Fibroblast of skin of left biceps (primary cell): ENCODE data around the gene MICAL2.

Experiments used
- DNase-seq, 2 experiments: peaks; one replicate each; pipeline ENCODE4 v3.0.0-alpha.2; 2013; ENCODE audit warnings: low read depth in 2 of 2

Gene MICAL2

GRCh38 chr11:12245549-12246016, 135.2 kb downstream of the MICAL2 start:
- no peak for DNase-seq

- no peak for DNase-seq
These were observed 135.8 kb downstream of the MICAL2 start for GRCh38 chr11:12246147-12246546.

GRCh38 chr11:12246989-12247388, 136.6 kb downstream of the MICAL2 start:
- no peak for DNase-seq

- no peak for DNase-seq
These were observed 137.3 kb downstream of the MICAL2 start for GRCh38 chr11:12247543-12248254.

- DNase-seq = no peak
These were observed 137.9 kb downstream of the MICAL2 start for GRCh38 chr11:12248330-12248729.

GRCh38 chr11:12249590-12250260, 139.3 kb downstream of the MICAL2 start:
- DNase-seq = no peak

GRCh38 chr11:12251666-12252560, 141.5 kb downstream of the MICAL2 start:
- no peak for DNase-seq

- DNase-seq = no peak
These were observed 143.5 kb downstream of the MICAL2 start for GRCh38 chr11:12253843-12254281.

- DNase-seq = no peak
These were observed 148.1 kb downstream of the MICAL2 start for GRCh38 chr11:12258451-12258850.

- DNase-seq = no peak
These were observed 149.6 kb downstream of the MICAL2 start for GRCh38 chr11:12259956-12260355.

GRCh38 chr11:12260731-12261521, 150.5 kb downstream of the MICAL2 start:
- DNase-seq = no peak

- no peak for DNase-seq
These were observed 151.2 kb downstream of the MICAL2 start for GRCh38 chr11:12261551-12261950.

GRCh38 chr11:12263141-12263693, 152.8 kb downstream of the MICAL2 start:
- DNase-seq = no peak

- DNase-seq = no peak
These were observed 154.0 kb downstream of the MICAL2 start for GRCh38 chr11:12264361-12264760.

GRCh38 chr11:12266132-12266531, 155.7 kb downstream of the MICAL2 start:
- DNase-seq = no peak

- DNase-seq = no peak
These were observed 156.6 kb downstream of the MICAL2 start for GRCh38 chr11:12266943-12267342.

GRCh38 chr11:12267921-12268320, 157.5 kb downstream of the MICAL2 start:
- no peak for DNase-seq

- peak in 1 of 2 experiments; percentile 20 for DNase-seq
These were observed 158.7 kb downstream of the MICAL2 start for GRCh38 chr11:12269104-12269441.

GRCh38 chr11:12269446-12270214, 159.2 kb downstream of the MICAL2 start:
- DNase-seq = no peak

GRCh38 chr11:12270215-12270797, 159.9 kb downstream of the MICAL2 start:
- DNase-seq = no peak
